Measurements from ENCODE around the gene PHC1. TPM values are rescaled to one million over a fixed set of nuclear protein-coding genes. Genes with fewer than 3 reads are reported as not detected.
A peak's percentile ranks its signal among the peaks of the same experiment; 100 is the strongest.

PHC1 gene
- total and polyA plus RNA-seq, 2 donors (not counting 1 experiment from before 2014, with no cell fraction given), result 64.2 to 86.9 TPM

- H3K4me1 Mint-ChIP-seq, result peaks cover 26% of the 10 kb centered on the region
- H3K27me3 ChIP-seq (replicated peaks in 1 of 4; ENCODE audit: control extremely low read depth in 1 of 4, control insufficient read depth in 3 of 4, insufficient read depth in 4 of 4, low read length in 3 of 4), result no peaks in the 10 kb centered on the region
Measured at GRCh38 chr12:8911606-8912268, 2.6 kb upstream of the PHC1 start.

More at GRCh38 chr12:8911606-8912268, 2.6 kb upstream of the PHC1 start:
- Histone ChIP-seq H3K4me2 (replicated peaks; ENCODE audit: low read depth, low read length, poor library complexity, severe bottlenecking) (no peak overlapping the region), H3K27ac (ENCODE audit: low read length in 2 of 2) (peak overlapping the region in 1 of 2 donors; percentile 10), H3K9me3 (ENCODE audit: control extremely low read depth in 1 of 3, control insufficient read depth in 2 of 3, insufficient read depth in 1 of 3, low read length in 2 of 3) (no peaks in the 10 kb centered on the region), H3K36me3 (replicated peaks in 1 of 2; ENCODE audit: control extremely low read depth in 1 of 2, control insufficient read depth in 1 of 2, extremely low read depth in 1 of 2, insufficient read depth in 2 of 2, low read length in 1 of 2) (no peaks in the 10 kb centered on the region), H3K9ac (ENCODE audit: low read length) (no peak overlapping the region), H3K4me3 (ENCODE audit: control extremely low read depth in 1 of 5, extremely low read depth in 1 of 5, insufficient read depth in 1 of 5, low read depth in 2 of 5, low read length in 4 of 5) (no peak overlapping the region), H3K79me2 (ENCODE audit: control insufficient read depth, insufficient read depth, low read length) (peaks cover 4% of the 10 kb centered on the region), H2AFZ (ENCODE audit: insufficient read depth, low read depth, low read length, poor library complexity, severe bottlenecking) (peak overlapping the region; percentile 20), H4K20me1 (ENCODE audit: control insufficient read depth, insufficient read depth, low read length, poor library complexity, severe bottlenecking) (no peaks in the 10 kb centered on the region), H3K4me1 (ENCODE audit: control insufficient read depth in 2 of 2, insufficient read depth in 2 of 2, low read length in 2 of 2) (peaks cover 20 to 22% of the 10 kb centered on the region in 2 donors)
- Mint-ChIP-seq H3K27me3 (no peaks in the 10 kb centered on the region), H3K9me3 (ENCODE audit: insufficient read depth) (no peaks in the 10 kb centered on the region), H3K27ac (peak overlapping the region; percentile 67), H3K4me3 (no peak overlapping the region)
- WGBS (ENCODE audit: insufficient coverage), result no CpG with 5 or more reads among the region's 3 CpGs
- TF ChIP-seq EZH2 (IDR thresholded peaks at IDR 0.05; ENCODE audit: borderline replicate concordance, insufficient read depth, low read depth, low read length, poor library complexity, severe bottlenecking) (no peak), CTCF (IDR thresholded peaks at IDR 0.05) (no peak)
- ATAC-seq (ENCODE audit: low read depth), result no peak
- POLR2A ChIA-PET, result no interaction called here
- DNase-seq, result no peak
- CTCF ChIA-PET, result interaction anchor here (0.7 to 2.2 kb wide), 4 partner anchors 7 to 185 kb away, joined by 3 to 14 read pairs (median 4); partner anchors contain the start of gene M6PR
- intact Hi-C loops (cut with micrococcal nuclease), result loop anchor here (1.0 to 10.0 kb wide), 2 partner anchors 7 to 123 kb away; no protein-coding TSS in a partner anchor

All from B cell (primary cell).